ENCODE measurements around the gene CADPS2.

CADPS2 gene

DNA sequence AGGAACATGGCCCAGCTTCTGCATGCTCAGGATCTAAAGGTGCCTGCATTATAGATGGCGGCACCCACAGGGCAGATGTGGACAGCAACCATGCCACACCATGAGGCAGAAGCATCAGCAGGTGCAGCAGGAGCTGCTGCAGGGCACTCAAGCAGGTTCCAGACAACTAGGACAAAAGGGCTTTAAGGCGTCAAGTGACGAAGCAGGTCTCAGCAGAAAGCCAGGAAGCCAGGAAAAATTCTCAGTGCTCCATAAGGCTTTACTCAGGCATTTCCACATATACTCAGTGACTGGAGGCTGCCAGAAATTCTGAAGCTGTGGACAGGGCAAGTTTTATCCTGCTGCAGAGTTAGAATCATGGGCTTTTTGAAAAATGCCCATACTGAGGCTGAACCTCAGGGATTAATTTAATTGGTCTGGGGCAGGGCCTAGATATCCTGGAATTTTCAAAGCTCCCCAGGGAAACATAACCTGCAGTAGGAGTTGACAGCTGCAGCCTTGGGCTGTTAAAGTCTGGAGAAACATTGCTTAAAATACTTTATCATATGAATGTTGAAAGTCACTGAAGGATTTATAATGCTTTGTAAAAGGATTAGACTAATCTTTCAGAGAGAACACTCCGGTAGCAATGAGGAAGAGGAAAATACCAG is 115.4 kb downstream of the CADPS2 start:
- H3K9ac ChIP-seq (ENCODE audit: low read depth, low read length): no peak overlapping the region
- WGBS: 93% methylated on average over 4 of the region's 4 CpGs
- peaks cover 44% of the 10 kb centered on the region for H3K4me1 ChIP-seq (ENCODE audit: insufficient read depth, low read length)
- no peak overlapping the region for H3K27ac ChIP-seq (ENCODE audit: low read depth, low read length)
- peaks cover 1% of the 10 kb centered on the region; the same call in 1 of the 2 replicates for H3K9me3 ChIP-seq (ENCODE audit: insufficient read depth, low read depth, low read length)
- no peaks in the 10 kb centered on the region for H3K36me3 ChIP-seq (ENCODE audit: insufficient read depth, low read length)
- H3K27me3 ChIP-seq (ENCODE audit: insufficient read depth, low read length): no peaks in the 10 kb centered on the region
- no peak overlapping the region for H3K4me3 ChIP-seq (ENCODE audit: low read length)

DNA sequence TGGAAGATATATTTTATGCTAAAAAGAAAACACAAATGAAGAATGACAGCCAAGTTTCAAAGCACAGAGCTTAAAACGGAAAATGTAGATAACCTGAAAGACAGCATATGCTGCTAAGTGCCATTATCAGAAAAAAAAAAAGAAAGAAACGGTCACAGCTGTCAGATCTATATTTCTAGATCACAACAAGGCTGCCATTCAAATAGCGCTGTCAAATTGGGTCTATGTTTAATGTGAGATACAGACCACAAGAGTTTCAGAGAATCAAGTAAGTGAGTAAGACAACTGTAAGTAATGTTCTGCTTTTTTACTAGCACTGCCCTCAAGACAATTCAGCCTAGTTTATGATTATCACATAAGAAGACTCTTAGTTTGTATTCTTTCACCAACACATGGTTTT is 117.4 kb downstream of the CADPS2 start:
- Histone ChIP-seq H3K27ac (ENCODE audit: low read depth, low read length) (no peak overlapping the region), H3K9me3 (ENCODE audit: insufficient read depth, low read depth, low read length) (no peaks in the 10 kb centered on the region), H3K36me3 (ENCODE audit: insufficient read depth, low read length) (no peaks in the 10 kb centered on the region), H3K27me3 (ENCODE audit: insufficient read depth, low read length) (no peaks in the 10 kb centered on the region), H3K4me1 (ENCODE audit: insufficient read depth, low read length) (peaks cover 44% of the 10 kb centered on the region), H3K4me3 (ENCODE audit: low read length) (no peak overlapping the region), H3K9ac (ENCODE audit: low read depth, low read length) (no peak overlapping the region)
- WGBS: 86% methylated on average over 2 of the region's 3 CpGs

- Histone ChIP-seq H3K27ac (ENCODE audit: low read depth, low read length) (peak overlapping the region; percentile 53), H3K27me3 (ENCODE audit: insufficient read depth, low read length) (no peaks in the 10 kb centered on the region), H3K36me3 (ENCODE audit: insufficient read depth, low read length) (no peaks in the 10 kb centered on the region), H3K9me3 (ENCODE audit: insufficient read depth, low read depth, low read length) (no peaks in the 10 kb centered on the region), H3K4me3 (ENCODE audit: low read length) (no peak overlapping the region), H3K4me1 (ENCODE audit: insufficient read depth, low read length) (peaks cover 44% of the 10 kb centered on the region), H3K9ac (ENCODE audit: low read depth, low read length) (no peak overlapping the region)
- WGBS: 58% methylated on average over 2 of the region's 3 CpGs
Measured at GRCh38 chr7:122767339-122767738, 118.9 kb downstream of the CADPS2 start.

DNA sequence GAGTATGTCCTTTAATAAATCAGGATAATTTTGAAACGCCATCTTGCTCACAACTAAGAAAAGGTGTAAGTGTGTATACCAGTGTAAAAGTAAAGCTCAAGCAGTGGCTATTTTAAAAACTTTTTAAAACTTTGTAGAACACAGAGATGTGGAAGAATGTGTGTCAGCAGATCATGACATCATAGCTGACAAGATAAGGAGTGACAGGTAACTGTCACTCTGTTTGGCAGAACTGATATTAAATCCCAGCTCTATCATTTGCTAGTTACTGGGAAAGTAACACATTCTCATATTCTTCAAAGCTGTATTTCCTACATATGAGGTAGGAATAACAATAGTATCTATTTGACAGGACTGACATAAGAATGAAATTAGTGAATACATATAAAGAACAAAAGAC is 119.7 kb downstream of the CADPS2 start:
- H3K9me3 ChIP-seq (ENCODE audit: insufficient read depth, low read depth, low read length): no peaks in the 10 kb centered on the region
- H3K9ac ChIP-seq (ENCODE audit: low read depth, low read length): no peak overlapping the region
- 91% methylated on average over 1 of the region's 1 CpG for WGBS
- H3K27me3 ChIP-seq (ENCODE audit: insufficient read depth, low read length): no peaks in the 10 kb centered on the region
- H3K36me3 ChIP-seq (ENCODE audit: insufficient read depth, low read length): no peaks in the 10 kb centered on the region
- no peak overlapping the region for H3K27ac ChIP-seq (ENCODE audit: low read depth, low read length)
- no peak overlapping the region for H3K4me3 ChIP-seq (ENCODE audit: low read length)
- peaks cover 44% of the 10 kb centered on the region for H3K4me1 ChIP-seq (ENCODE audit: insufficient read depth, low read length)

DNA sequence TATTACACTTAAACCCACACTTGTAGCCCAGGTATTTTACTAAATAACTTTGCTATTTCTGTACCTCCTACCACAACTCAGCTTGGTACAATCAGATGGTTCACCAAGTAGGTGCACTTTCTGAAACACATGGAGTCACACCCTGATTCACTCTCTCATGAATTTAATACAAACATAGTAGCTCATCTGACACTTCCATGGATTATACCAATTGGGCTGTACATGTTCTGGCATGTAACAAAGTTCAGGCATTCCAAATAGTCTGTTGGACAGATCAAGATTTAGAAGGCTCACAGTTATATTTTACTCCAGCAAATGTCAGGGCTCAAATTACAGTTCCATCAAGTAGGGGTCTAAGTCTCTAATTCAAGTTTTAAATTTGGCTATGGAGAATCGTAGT is 121.4 kb downstream of the CADPS2 start:
- H3K4me3 ChIP-seq (ENCODE audit: low read length): no peak overlapping the region
- no peaks in the 10 kb centered on the region for H3K9me3 ChIP-seq (ENCODE audit: insufficient read depth, low read depth, low read length)
- no peak overlapping the region for H3K9ac ChIP-seq (ENCODE audit: low read depth, low read length)
- H3K27me3 ChIP-seq (ENCODE audit: insufficient read depth, low read length): no peaks in the 10 kb centered on the region
- no peak overlapping the region for H3K27ac ChIP-seq (ENCODE audit: low read depth, low read length)
- no peaks in the 10 kb centered on the region for H3K36me3 ChIP-seq (ENCODE audit: insufficient read depth, low read length)
- WGBS: 100% methylated on average over 1 of the region's 1 CpG
- peaks cover 35% of the 10 kb centered on the region for H3K4me1 ChIP-seq (ENCODE audit: insufficient read depth, low read length)

DNA sequence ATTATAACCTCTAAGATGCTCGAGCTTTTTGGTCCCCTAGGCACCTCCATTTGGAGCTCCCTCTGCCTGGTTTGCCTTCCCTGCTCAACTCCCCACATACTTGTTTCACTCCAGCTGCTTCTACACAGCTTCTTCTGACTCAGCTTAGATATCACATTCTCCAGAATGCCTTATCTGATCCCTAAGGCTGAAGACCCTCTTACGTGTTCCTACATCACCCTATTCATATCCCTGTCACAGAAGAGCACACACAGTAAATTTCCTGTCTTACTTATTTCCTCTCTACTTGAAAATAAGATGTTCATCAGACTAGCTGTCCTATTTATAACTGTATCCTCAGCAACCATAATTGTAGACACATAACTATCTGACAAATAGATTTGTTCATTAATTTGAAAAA is 122.2 kb downstream of the CADPS2 start:
- WGBS: 93% methylated on average over 2 of the region's 2 CpGs
- Histone ChIP-seq H3K4me1 (ENCODE audit: insufficient read depth, low read length) (peaks cover 30% of the 10 kb centered on the region), H3K36me3 (ENCODE audit: insufficient read depth, low read length) (no peaks in the 10 kb centered on the region), H3K9ac (ENCODE audit: low read depth, low read length) (no peak overlapping the region), H3K27ac (ENCODE audit: low read depth, low read length) (no peak overlapping the region), H3K27me3 (ENCODE audit: insufficient read depth, low read length) (no peaks in the 10 kb centered on the region), H3K4me3 (ENCODE audit: low read length) (no peak overlapping the region), H3K9me3 (ENCODE audit: insufficient read depth, low read depth, low read length) (no peaks in the 10 kb centered on the region)

GRCh38 chr7:122762071-122762470 is 124.2 kb downstream of the CADPS2 start:
- no peak overlapping the region for H3K27ac ChIP-seq (ENCODE audit: low read depth, low read length)
- peaks cover 23% of the 10 kb centered on the region for H3K4me1 ChIP-seq (ENCODE audit: insufficient read depth, low read length)
- no peak overlapping the region for H3K9ac ChIP-seq (ENCODE audit: low read depth, low read length)
- H3K36me3 ChIP-seq (ENCODE audit: insufficient read depth, low read length): no peaks in the 10 kb centered on the region
- 100% methylated on average over 1 of the region's 2 CpGs for WGBS
- no peak overlapping the region for H3K4me3 ChIP-seq (ENCODE audit: low read length)
- H3K27me3 ChIP-seq (ENCODE audit: insufficient read depth, low read length): no peaks in the 10 kb centered on the region
- no peaks in the 10 kb centered on the region for H3K9me3 ChIP-seq (ENCODE audit: insufficient read depth, low read depth, low read length)

- Histone ChIP-seq H3K9ac (ENCODE audit: low read depth, low read length) (no peak overlapping the region), H3K4me1 (ENCODE audit: insufficient read depth, low read length) (peaks cover 23% of the 10 kb centered on the region), H3K36me3 (ENCODE audit: insufficient read depth, low read length) (no peaks in the 10 kb centered on the region), H3K9me3 (ENCODE audit: insufficient read depth, low read depth, low read length) (no peaks in the 10 kb centered on the region), H3K27me3 (ENCODE audit: insufficient read depth, low read length) (no peaks in the 10 kb centered on the region), H3K27ac (ENCODE audit: low read depth, low read length) (no peak overlapping the region), H3K4me3 (ENCODE audit: low read length) (no peak overlapping the region)
- WGBS: 20% methylated on average over 1 of the region's 1 CpG
Measured at GRCh38 chr7:122758501-122758900, 127.8 kb downstream of the CADPS2 start.

DNA sequence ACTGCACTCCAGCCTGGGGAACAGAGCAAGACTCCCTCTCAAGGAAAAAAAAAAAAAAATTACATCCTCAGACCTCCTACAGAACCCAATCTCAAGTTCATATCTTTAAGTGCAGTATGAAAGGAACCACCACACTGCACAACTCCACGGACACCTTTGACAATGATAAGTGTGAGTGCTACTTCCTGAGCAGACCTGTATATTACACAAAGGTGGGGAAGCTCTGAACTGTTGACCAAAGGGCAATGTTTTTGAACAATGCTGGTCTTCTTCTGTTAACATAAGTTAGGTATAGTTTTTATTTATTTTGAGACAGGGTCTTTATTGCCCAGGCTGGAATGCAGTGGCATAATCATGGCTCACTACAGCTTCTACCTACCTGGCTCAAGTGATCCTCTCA is 129.4 kb downstream of the CADPS2 start:
- Histone ChIP-seq H3K4me1 (ENCODE audit: insufficient read depth, low read length) (peaks cover 27% of the 10 kb centered on the region), H3K27me3 (ENCODE audit: insufficient read depth, low read length) (no peaks in the 10 kb centered on the region), H3K9ac (ENCODE audit: low read depth, low read length) (no peak overlapping the region), H3K36me3 (ENCODE audit: insufficient read depth, low read length) (no peaks in the 10 kb centered on the region), H3K9me3 (ENCODE audit: insufficient read depth, low read depth, low read length) (no peaks in the 10 kb centered on the region), H3K27ac (ENCODE audit: low read depth, low read length) (no peak overlapping the region), H3K4me3 (ENCODE audit: low read length) (no peak overlapping the region)
- 94% methylated on average over 1 of the region's 1 CpG for WGBS

DNA sequence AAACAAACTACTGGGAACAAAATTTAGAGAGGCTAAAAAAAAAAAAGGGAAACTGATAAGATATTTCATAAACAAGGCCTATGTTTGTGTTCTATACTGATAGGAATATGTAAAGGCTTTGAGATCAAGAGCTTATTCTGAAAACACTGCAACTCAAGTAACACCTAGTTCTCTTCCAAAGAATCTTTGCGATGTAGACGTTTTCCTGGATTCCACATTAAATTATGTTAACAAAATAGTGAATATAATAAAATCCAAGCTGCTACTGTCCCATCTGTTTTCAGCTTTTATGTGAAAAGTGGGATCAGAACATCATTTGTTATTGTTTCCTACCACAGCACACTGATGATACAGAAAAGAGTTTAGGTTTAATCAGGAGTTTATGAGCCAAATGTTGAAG is 130.6 kb downstream of the CADPS2 start:
- Histone ChIP-seq H3K36me3 (ENCODE audit: insufficient read depth, low read length) (no peaks in the 10 kb centered on the region), H3K27me3 (ENCODE audit: insufficient read depth, low read length) (no peaks in the 10 kb centered on the region), H3K9me3 (ENCODE audit: insufficient read depth, low read depth, low read length) (no peaks in the 10 kb centered on the region), H3K9ac (ENCODE audit: low read depth, low read length) (no peak overlapping the region), H3K4me3 (ENCODE audit: low read length) (no peak overlapping the region), H3K4me1 (ENCODE audit: insufficient read depth, low read length) (peaks cover 31% of the 10 kb centered on the region), H3K27ac (ENCODE audit: low read depth, low read length) (no peak overlapping the region)
- WGBS: no CpG with 5 or more reads among the region's 2 CpGs

DNA sequence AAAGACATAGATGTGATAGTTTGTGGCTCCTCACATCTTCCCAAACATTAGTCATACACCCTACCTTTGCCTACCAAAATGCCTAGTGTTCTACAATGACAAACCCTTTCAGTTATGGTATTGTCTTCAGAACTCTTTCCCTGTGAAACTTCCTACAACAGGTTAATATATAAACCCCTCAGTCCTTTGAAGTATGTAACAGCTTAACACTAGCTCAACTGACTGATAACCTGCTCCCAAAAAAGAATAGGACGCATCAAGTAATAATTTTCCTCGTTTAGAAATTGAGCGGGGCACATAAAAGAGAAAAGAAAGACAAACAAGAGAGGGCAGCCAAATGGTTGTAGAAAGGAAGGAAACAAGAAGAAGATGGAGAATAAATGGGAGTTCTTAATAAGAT is 133.7 kb downstream of the CADPS2 start:
- Histone ChIP-seq H3K36me3 (ENCODE audit: insufficient read depth, low read length) (no peaks in the 10 kb centered on the region), H3K9ac (ENCODE audit: low read depth, low read length) (no peak overlapping the region), H3K4me3 (ENCODE audit: low read length) (no peak overlapping the region), H3K9me3 (ENCODE audit: insufficient read depth, low read depth, low read length) (no peaks in the 10 kb centered on the region), H3K27ac (ENCODE audit: low read depth, low read length) (no peak overlapping the region), H3K4me1 (ENCODE audit: insufficient read depth, low read length) (peaks cover 41% of the 10 kb centered on the region), H3K27me3 (ENCODE audit: insufficient read depth, low read length) (no peaks in the 10 kb centered on the region)
- 91% methylated on average over 3 of the region's 3 CpGs for WGBS

DNA sequence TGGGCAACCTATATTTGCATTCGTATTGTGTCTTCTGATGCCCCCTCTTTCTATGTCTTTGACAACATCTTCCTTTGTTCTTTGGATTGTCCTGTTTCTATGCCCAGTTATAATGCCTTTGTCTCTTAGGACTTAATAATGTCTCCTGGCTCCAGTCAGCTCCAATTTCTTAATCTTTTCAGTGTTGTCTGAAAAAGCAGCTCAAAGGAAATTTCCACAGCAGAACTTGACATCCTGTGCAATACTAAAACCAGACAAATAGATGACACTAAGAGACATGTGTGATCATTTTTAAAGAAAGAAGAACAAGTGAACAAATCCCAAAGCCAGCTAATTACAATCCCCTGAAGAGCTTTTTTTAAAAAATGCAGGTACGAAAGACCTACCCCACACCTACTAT is 135.9 kb downstream of the CADPS2 start:
- Histone ChIP-seq H3K9me3 (ENCODE audit: insufficient read depth, low read depth, low read length) (no peaks in the 10 kb centered on the region), H3K36me3 (ENCODE audit: insufficient read depth, low read length) (no peaks in the 10 kb centered on the region), H3K27me3 (ENCODE audit: insufficient read depth, low read length) (no peaks in the 10 kb centered on the region), H3K9ac (ENCODE audit: low read depth, low read length) (no peak overlapping the region), H3K27ac (ENCODE audit: low read depth, low read length) (no peak overlapping the region), H3K4me3 (ENCODE audit: low read length) (no peak overlapping the region), H3K4me1 (ENCODE audit: insufficient read depth, low read length) (peaks cover 63% of the 10 kb centered on the region)
- 100% methylated on average over 1 of the region's 2 CpGs for WGBS

All from HUES64 (cell line).